Mucosa of rectum (tissue), 2 donors: ENCODE results near the gene SH3RF2.

ENCODE experiments used
- H3K27ac ChIP-seq, 2 donors: one replicate each; pipeline ENCODE4 v1.7.0; 2013; ENCODE audit warnings: inconsistent platforms in 2 of 2, low read depth in 2 of 2, low read length in 2 of 2
- H3K27me3 ChIP-seq, 2 donors: one replicate each; pipeline ENCODE4 v1.7.0; 2013; ENCODE audit warnings: low read length in 2 of 2; ENCODE audit not compliant: control insufficient read depth in 2 of 2, insufficient read depth in 2 of 2
- H3K36me3 ChIP-seq, 2 donors: one replicate each; pipeline ENCODE4 v1.7.0; 2013; ENCODE audit warnings: low read length in 2 of 2; ENCODE audit not compliant: control insufficient read depth in 2 of 2, insufficient read depth in 2 of 2
- H3K4me1 ChIP-seq, 2 donors: one replicate each; pipeline ENCODE4 v1.7.0; 2013; ENCODE audit warnings: low read length in 2 of 2, mild to moderate bottlenecking in 1 of 2; ENCODE audit not compliant: control insufficient read depth in 2 of 2, insufficient read depth in 2 of 2
- H3K4me3 ChIP-seq, 2 donors: one replicate each; pipeline ENCODE4 v1.7.0; 2013; ENCODE audit warnings: low read length in 2 of 2
- H3K9ac ChIP-seq, 2 donors: one replicate each; pipeline ENCODE4 v1.7.0; 2013; ENCODE audit warnings: low read length in 2 of 2, low read depth in 1 of 2, mild to moderate bottlenecking in 1 of 2
- H3K9me3 ChIP-seq, 2 donors: one replicate each; pipeline ENCODE4 v1.7.0; 2013; ENCODE audit warnings: low read length in 2 of 2; ENCODE audit not compliant: control insufficient read depth in 2 of 2
- donor health status: healthy.
- donor health status: Normal muscosa, but diverticular disease.

SH3RF2 gene

DNA sequence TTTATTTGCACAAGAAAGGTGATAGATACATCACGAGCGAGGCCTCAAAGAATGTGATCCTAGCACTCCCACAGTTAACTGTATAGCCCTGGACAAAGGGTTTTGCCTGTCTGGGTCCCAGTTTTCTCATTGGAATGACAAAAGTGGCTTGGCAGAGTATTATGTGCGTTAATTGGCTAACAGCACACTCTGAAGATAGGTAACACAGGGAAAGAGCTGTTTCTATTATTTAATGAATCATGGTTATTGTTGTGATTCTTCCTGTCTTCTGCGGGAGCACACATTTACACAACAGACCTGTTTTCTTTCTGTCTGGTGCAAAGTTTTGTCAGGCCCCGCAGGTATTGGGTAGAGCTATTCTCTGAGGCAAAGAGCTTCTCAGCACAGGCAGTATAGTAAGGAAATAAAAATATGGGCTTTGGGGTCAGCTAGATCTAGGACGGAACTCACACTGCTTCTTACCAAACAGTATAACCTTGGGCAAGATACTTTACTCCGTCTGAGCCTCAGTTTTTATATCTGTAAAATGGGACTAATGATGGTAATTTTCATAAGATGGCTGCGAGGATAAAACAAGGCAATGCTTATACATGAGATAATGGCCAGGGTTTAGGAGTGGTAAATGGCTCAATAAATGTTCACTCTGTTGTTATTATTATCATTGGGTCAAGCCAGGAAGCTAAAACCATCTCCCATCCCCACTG is 90.1 kb downstream of the SH3RF2 start:
- H3K36me3 ChIP-seq: peaks cover 0 to 1% of the 10 kb centered on the region in 2 donors
- peak overlapping the region in 1 of 2 donors; percentile 3 for H3K4me3 ChIP-seq
- peaks cover 26 to 34% of the 10 kb centered on the region in 2 donors for H3K4me1 ChIP-seq
- H3K27ac ChIP-seq: peak overlapping the region; percentile 60 to 78
- no peak overlapping the region for H3K9ac ChIP-seq
- H3K27me3 ChIP-seq: no peaks in the 10 kb centered on the region
- no peaks in the 10 kb centered on the region for H3K9me3 ChIP-seq

DNA sequence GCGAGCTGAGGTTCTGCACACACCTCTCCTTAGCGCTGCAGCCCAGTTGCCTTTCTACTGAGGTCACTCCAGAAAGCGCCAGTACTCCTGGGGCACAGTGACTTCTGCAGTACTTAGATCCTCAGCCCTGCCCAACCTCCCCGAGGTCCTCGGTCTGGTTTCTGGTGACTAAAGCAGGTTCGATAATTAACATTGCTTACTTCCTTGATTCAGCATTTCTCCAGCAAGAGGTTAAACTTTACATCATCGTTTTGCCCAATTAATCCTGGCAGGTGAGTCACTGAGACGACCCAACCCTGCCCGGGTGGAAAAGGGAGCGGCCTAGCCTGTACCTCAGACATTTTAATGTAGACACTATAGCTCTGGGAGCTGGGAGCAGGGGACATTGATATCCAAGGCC is 91.4 kb downstream of the SH3RF2 start:
- peak overlapping the region; percentile 60 to 78 for H3K27ac ChIP-seq

DNA sequence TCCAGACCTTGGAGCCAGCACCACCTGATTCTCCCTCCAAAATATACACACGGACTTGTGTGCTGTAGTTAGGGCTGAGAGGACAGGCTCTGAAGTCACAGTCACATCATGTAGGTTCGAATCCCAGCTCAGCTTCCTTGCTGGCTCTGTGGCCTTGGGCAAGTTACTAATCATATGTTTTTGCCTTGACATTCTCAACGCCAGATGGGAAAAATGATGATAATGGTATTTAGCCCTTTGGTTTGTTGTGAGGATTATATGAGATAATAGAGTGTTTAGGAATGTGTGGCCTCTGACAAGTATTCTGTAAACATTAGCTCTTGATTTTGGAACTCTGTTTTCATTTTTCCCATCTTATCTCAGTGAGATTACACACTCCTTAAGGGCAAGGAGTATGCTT is 96.5 kb downstream of the SH3RF2 start:
- Histone ChIP-seq H3K4me1 (peaks cover 5 to 6% of the 10 kb centered on the region in 2 donors), H3K27ac (no peak overlapping the region), H3K27me3 (no peaks in the 10 kb centered on the region), H3K9me3 (no peaks in the 10 kb centered on the region), H3K4me3 (no peak overlapping the region), H3K9ac (no peak overlapping the region), H3K36me3 (peaks cover 1 to 8% of the 10 kb centered on the region in 2 donors)

More for the DNA sequence above, 91.4 kb downstream of the SH3RF2 start:
- H3K4me1 ChIP-seq: peaks cover 26 to 34% of the 10 kb centered on the region in 2 donors
- H3K27me3 ChIP-seq: no peaks in the 10 kb centered on the region
- no peaks in the 10 kb centered on the region for H3K9me3 ChIP-seq
- H3K36me3 ChIP-seq: peaks cover 0 to 1% of the 10 kb centered on the region in 2 donors
- peak overlapping the region; percentile 5 to 18 for H3K4me3 ChIP-seq
- H3K9ac ChIP-seq: peak overlapping the region; percentile 22 to 26

DNA sequence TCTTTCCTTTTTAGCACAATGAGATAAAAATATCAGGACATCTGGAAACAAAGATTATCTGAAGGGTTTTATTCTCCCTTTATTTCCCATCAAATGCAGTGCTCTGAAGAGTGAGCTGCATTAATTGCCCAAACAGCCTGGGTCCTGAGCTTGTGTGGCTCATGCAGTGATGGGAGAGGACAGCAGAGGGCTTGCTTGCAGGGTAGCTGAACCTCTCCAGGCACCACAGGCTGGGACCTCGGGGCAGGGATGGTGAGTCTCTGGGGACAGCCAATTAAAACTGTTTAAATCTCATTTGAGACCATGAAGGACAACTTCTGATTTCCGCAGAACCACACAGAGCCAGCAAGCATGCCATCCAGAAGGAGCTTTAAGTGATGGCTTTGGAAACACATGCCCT is 97.7 kb downstream of the SH3RF2 start:
- H3K4me3 ChIP-seq: no peak overlapping the region
- H3K9me3 ChIP-seq: no peaks in the 10 kb centered on the region
- H3K36me3 ChIP-seq: peaks cover 1 to 8% of the 10 kb centered on the region in 2 donors
- H3K4me1 ChIP-seq: peaks cover 4 to 6% of the 10 kb centered on the region in 2 donors
- no peak overlapping the region for H3K27ac ChIP-seq
- no peaks in the 10 kb centered on the region for H3K27me3 ChIP-seq
- no peak overlapping the region for H3K9ac ChIP-seq

DNA sequence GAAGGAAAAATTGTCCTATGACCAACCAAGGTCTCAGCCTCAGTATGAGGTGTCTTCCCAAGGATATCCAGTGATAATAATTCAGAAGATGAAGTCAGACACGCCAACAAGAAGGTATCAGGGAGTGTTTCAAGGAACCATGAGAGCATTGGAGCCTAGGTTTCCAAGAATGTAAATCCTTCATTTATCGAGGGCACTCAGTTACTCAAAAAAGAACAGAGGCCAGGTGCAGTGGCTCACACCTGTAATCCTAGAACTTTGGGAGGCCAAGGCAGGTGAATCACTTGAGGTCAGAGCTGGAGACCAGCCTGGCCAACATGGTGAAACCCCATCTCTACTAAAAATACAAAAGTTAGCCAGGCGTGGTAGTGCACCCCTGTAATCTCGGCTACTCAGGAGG is 98.2 kb downstream of the SH3RF2 start:
- peaks cover 0 to 8% of the 10 kb centered on the region in 2 donors for H3K36me3 ChIP-seq
- H3K4me3 ChIP-seq: no peak overlapping the region
- no peak overlapping the region for H3K9ac ChIP-seq
- peaks cover 4 to 10% of the 10 kb centered on the region in 2 donors for H3K4me1 ChIP-seq
- no peak overlapping the region for H3K27ac ChIP-seq
- no peaks in the 10 kb centered on the region for H3K9me3 ChIP-seq
- H3K27me3 ChIP-seq: no peaks in the 10 kb centered on the region

DNA sequence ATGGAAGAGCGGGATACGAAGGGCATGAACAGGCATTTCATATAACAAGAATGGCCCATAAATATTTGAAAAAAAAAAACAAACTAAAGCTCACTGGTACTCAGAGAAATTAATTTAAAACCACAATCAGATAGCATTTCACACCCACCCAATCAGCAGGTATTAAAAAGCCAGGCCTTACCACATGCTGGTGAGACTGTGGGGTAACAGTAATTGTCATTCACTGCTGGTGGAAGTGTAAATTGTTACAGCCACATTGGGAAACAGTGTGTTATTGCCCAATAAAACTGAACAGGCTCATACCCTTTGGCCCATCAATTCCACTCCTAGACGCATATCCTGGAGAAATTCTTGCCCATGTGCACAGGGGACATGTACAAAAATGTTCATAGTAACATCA is 103.0 kb downstream of the SH3RF2 start:
- H3K36me3 ChIP-seq: peaks cover 0 to 6% of the 10 kb centered on the region in 2 donors
- H3K27ac ChIP-seq: peak overlapping the region; percentile 53 to 64
- no peak overlapping the region for H3K4me3 ChIP-seq
- peaks cover 35 to 44% of the 10 kb centered on the region in 2 donors for H3K4me1 ChIP-seq
- H3K9me3 ChIP-seq: no peaks in the 10 kb centered on the region
- no peak overlapping the region for H3K9ac ChIP-seq
- H3K27me3 ChIP-seq: no peaks in the 10 kb centered on the region

DNA sequence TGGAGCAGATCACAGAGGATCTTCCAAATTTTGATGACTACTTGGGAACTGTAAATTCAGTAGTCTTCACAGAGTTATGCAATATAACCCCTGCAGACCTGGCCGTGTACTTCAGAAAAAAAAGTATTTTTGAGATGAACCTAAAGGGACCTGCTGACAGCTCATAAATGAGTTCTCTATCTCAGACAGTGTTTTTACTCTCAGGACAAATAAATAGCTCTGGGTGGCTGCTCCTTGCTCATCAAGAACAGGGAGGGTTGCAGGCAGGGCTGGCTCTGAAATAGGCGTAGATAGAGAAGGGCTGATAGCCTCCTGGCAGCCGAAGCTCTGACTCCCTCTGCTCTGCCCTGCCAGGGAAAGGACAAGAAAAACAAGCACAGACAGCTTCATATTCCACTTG is 104.1 kb downstream of the SH3RF2 start:
- no peak overlapping the region for H3K9ac ChIP-seq
- peak overlapping the region; percentile 65 for H3K27ac ChIP-seq
- peaks cover 35 to 44% of the 10 kb centered on the region in 2 donors for H3K4me1 ChIP-seq
- H3K36me3 ChIP-seq: peaks cover 0 to 2% of the 10 kb centered on the region in 2 donors
- no peaks in the 10 kb centered on the region for H3K27me3 ChIP-seq
- no peak overlapping the region for H3K4me3 ChIP-seq
- no peaks in the 10 kb centered on the region for H3K9me3 ChIP-seq

DNA sequence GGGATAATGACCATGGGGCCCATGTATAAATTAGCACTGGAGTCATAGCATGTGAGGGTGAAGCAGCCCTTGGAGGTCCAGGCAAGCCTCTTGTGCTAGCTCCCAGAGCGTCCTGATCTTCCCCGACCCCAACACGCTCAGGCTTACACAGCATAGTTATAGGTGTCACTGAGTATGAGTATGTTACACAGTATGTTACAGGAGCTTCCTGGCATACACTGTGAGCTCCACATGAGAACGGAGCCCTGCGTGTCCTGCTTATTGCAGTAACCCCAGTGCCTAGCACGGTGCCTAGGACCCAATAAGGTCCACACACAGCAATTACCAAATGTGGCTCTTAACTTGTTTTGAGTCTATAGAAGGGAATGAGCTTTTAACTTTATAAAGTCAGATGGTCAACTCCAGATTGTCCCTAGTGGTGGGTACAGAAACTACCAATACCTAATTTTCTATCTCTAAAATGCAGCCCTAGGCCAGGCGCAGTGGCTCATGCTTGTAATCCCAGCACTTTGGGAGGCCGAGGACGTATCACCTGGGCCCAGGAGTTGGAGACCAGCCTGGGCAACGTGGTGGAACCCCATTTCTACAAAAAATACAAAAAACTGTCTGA is 104.9 kb downstream of the SH3RF2 start:
- Histone ChIP-seq H3K36me3 (no peaks in the 10 kb centered on the region), H3K9me3 (no peaks in the 10 kb centered on the region), H3K9ac (no peak overlapping the region), H3K4me3 (no peak overlapping the region), H3K27ac (peak overlapping the region in 1 of 2 donors; percentile 65), H3K4me1 (peaks cover 38 to 47% of the 10 kb centered on the region in 2 donors), H3K27me3 (no peaks in the 10 kb centered on the region)

DNA sequence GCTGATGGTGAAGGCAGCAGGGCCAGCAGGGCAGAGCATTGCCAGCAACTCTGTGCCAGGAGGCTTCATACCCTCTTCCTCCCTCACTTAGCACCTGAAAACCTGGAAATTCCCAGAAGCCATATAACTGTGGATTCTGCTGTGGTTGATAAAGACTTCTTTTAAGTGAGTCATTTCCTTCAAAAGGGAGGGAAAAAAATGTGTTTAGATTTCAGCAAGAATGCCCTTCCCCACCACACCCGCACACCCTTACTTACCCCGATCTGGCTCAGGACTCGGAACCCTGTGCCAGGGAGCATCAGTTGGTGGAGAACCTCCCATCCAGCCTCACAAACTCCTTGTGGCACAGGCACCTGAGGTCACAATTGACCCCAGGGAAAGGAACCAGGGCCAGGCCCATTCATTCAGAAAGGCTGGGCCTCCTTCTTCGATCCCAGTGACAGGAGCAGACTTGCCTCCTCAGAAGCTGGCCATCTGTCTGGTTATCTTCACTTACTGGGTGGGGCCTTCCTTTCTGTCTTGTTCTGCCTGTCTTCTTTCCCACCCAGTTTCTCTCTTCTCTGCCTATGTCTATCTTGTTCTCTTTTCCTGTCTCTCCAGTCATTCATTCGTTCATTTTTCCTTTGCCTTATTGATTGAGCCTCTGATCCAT is 106.4 kb downstream of the SH3RF2 start:
- no peak overlapping the region for H3K4me3 ChIP-seq
- H3K4me1 ChIP-seq: peaks cover 47 to 61% of the 10 kb centered on the region in 2 donors
- peak overlapping the region; percentile 63 to 65 for H3K27ac ChIP-seq
- H3K9ac ChIP-seq: no peak overlapping the region
- H3K27me3 ChIP-seq: no peaks in the 10 kb centered on the region
- H3K9me3 ChIP-seq: no peaks in the 10 kb centered on the region
- no peaks in the 10 kb centered on the region for H3K36me3 ChIP-seq

DNA sequence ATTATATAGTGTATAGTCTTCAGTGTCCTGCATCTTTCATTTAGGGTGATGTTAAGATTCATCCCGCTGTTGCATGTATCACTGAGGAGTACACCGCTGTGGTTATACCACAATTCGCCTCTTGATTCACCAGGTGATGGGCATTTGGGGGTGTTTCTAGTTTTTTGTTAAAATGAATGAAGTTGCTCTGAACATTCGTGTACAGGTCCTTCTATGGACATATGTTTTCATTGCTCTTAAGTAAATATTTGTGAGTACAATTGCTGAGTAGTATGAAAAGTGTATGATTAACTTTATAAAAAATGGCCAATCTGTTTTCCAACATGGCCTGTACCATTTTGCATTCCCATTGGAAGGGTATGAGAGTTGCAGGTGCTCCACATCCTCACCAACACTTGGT is 107.3 kb downstream of the SH3RF2 start:
- Histone ChIP-seq H3K9ac (no peak overlapping the region), H3K36me3 (no peaks in the 10 kb centered on the region), H3K9me3 (no peaks in the 10 kb centered on the region)

More for the DNA sequence above, 107.3 kb downstream of the SH3RF2 start:
- Histone ChIP-seq H3K27me3 (no peaks in the 10 kb centered on the region), H3K4me3 (no peak overlapping the region), H3K27ac (no peak overlapping the region), H3K4me1 (peaks cover 49 to 64% of the 10 kb centered on the region in 2 donors)
